B cell (primary cell): Measurements from ENCODE around the gene ERBB4. TPM values are rescaled to one million over a fixed set of nuclear protein-coding genes. Genes with fewer than 3 reads are reported as not detected.

ENCODE experiments used
- ATAC-seq: fragments of 200-7000 bp; cut with Tn5 transposase; one replicate; pipeline ENCODE4 v1.10.0; 2021; ENCODE audit warnings: low read depth, mild to moderate bottlenecking, moderate number of reproducible peaks, moderate library complexity
- CTCF ChIA-PET: fragments of 350-600 bp; sonication (Branson Sonifier 250); formaldehyde crosslinking; loops from one replicate; lab custom pipeline; 2021; ENCODE audit warnings: antibody characterized with exemption, inconsistent platforms; lab: Charles Lee
- POLR2A ChIA-PET: fragments of 350-600 bp; sonication (Branson Sonifier 250); formaldehyde crosslinking; loops from one replicate; lab custom pipeline; 2021; ENCODE audit warnings: antibody characterized with exemption; lab: Charles Lee
- DNase-seq: peaks from one replicate; pipeline ENCODE4 v3.0.0; 2013
- H2AFZ ChIP-seq: 2 replicates; pipeline ENCODE4 v1.6.1; 2012; ENCODE audit warnings: mild to moderate bottlenecking, low read depth, low read length; ENCODE audit not compliant: insufficient read depth, poor library complexity, severe bottlenecking
- H3K27ac ChIP-seq, 2 donors: 1 replicate in 1 of 2; 2 replicates in 1 of 2; pipeline ENCODE4 v1.5.1; 2012 to 2013; ENCODE audit warnings: low read length in 2 of 2, mild to moderate bottlenecking in 2 of 2, moderate library complexity in 1 of 2
- H3K27me3 ChIP-seq, 4 experiments: fragments of 200-600 bp in 1 of 4; sonication (generic) in 1 of 4; replicated peaks in 1 of 4; 1 replicate in 2 of 4; 2 replicates in 2 of 4; pipeline versions ENCODE4 v1.6.1 to v1.7.0; 2013 to 2016; ENCODE audit warnings: low read length in 3 of 4, mild to moderate bottlenecking in 2 of 4, mixed read lengths in 1 of 4, moderate library complexity in 1 of 4; ENCODE audit not compliant: insufficient read depth in 4 of 4, control insufficient read depth in 3 of 4; ENCODE audit errors: control extremely low read depth in 1 of 4
- H3K36me3 ChIP-seq, 2 experiments: replicated peaks in 1 of 2; 1 replicate in 1 of 2; 2 replicates in 1 of 2; pipeline versions ENCODE4 v1.6.1 to v1.7.1; 2013; ENCODE audit warnings: low read length in 1 of 2; ENCODE audit not compliant: insufficient read depth in 2 of 2, control insufficient read depth in 1 of 2; ENCODE audit errors: control extremely low read depth in 1 of 2, extremely low read depth in 1 of 2
- H3K4me1 ChIP-seq, 2 donors: fragments of 200-600 bp in 1 of 2; sonication (generic) in 1 of 2; 1 replicate in 1 of 2; 2 replicates in 1 of 2; pipeline versions ENCODE4 v1.5.1 to v1.6.1; 2013 to 2017; ENCODE audit warnings: low read length in 2 of 2; ENCODE audit not compliant: control insufficient read depth in 2 of 2, insufficient read depth in 2 of 2
- H3K4me2 ChIP-seq: replicated peaks from 2 replicates; pipeline ENCODE3; 2012; ENCODE audit warnings: mild to moderate bottlenecking, low read depth, low read length; ENCODE audit not compliant: poor library complexity, severe bottlenecking
- H3K4me3 ChIP-seq, 5 experiments: fragments of 200-600 bp in 1 of 5; sonication (generic) in 1 of 5; 1 replicate in 3 of 5; 2 replicates in 2 of 5; pipeline versions ENCODE4 v1.5.1 to v1.7.0; 2011 to 2016; ENCODE audit warnings: low read length in 4 of 5, mild to moderate bottlenecking in 4 of 5, low read depth in 2 of 5, control low read depth in 1 of 5, moderate library complexity in 1 of 5; ENCODE audit not compliant: insufficient read depth in 1 of 5; ENCODE audit errors: control extremely low read depth in 1 of 5, extremely low read depth in 1 of 5
- H3K79me2 ChIP-seq: fragments of 200-600 bp; sonication (generic); one replicate; pipeline ENCODE4 v1.6.0; 2016; ENCODE audit warnings: low read length; ENCODE audit not compliant: control insufficient read depth, insufficient read depth
- H3K9ac ChIP-seq: fragments of 200-600 bp; sonication (generic); 2 replicates; pipeline ENCODE4 v1.6.1; 2017; ENCODE audit warnings: mild to moderate bottlenecking, low read length, moderate library complexity
- H3K9me3 ChIP-seq, 3 donors: one replicate each; pipeline versions ENCODE4 v1.6.1 to v1.7.1; 2013; ENCODE audit warnings: low read length in 2 of 3; ENCODE audit not compliant: control insufficient read depth in 2 of 3, insufficient read depth in 1 of 3; ENCODE audit errors: control extremely low read depth in 1 of 3
- H4K20me1 ChIP-seq: 2 replicates; pipeline ENCODE4 v1.6.0; 2012; ENCODE audit warnings: mild to moderate bottlenecking, low read length; ENCODE audit not compliant: insufficient read depth, control insufficient read depth, poor library complexity, severe bottlenecking
- H3K27ac Mint-ChIP-seq: one replicate; pipeline ENCODE4 v1.8.0; 2021; ENCODE audit warnings: mixed read lengths
- H3K27me3 Mint-ChIP-seq: one replicate; pipeline ENCODE4 v1.8.0; 2021; ENCODE audit warnings: mixed read lengths
- H3K4me1 Mint-ChIP-seq: one replicate; pipeline ENCODE4 v1.8.0; 2021; ENCODE audit warnings: mixed read lengths
- H3K4me3 Mint-ChIP-seq: one replicate; pipeline ENCODE4 v1.8.0; 2021; ENCODE audit warnings: mixed read lengths
- H3K9me3 Mint-ChIP-seq: one replicate; pipeline ENCODE4 v1.8.0; 2022; ENCODE audit warnings: mixed read lengths; ENCODE audit not compliant: insufficient read depth
- CTCF ChIP-seq: fragments of 200-600 bp; IDR thresholded peaks from one replicate; pipeline ENCODE4 v1.8.0; 2022; ENCODE audit warnings: antibody characterized with exemption, mild to moderate bottlenecking
- EZH2 ChIP-seq: IDR thresholded peaks from 2 replicates; pipeline ENCODE4 v1.6.1; 2012; ENCODE audit warnings: borderline replicate concordance, low read depth, mild to moderate bottlenecking, moderate library complexity, low read length; ENCODE audit not compliant: insufficient read depth, poor library complexity, severe bottlenecking
- WGBS: methylation state at CpG from one replicate; pipeline ENCODE4 v1.1.5; 2013; ENCODE audit warnings: missing lambda C conversion rate; ENCODE audit not compliant: insufficient coverage; 5-methylcytosine and 5-hydroxymethylcytosine counted together
- intact Hi-C: fragments of 100-400 bp; cut with micrococcal nuclease; formaldehyde crosslinking; loops from one replicate; pipeline ENCODE4 v1.10.0; 2022
- polyA plus RNA-seq: library from polyadenylated mRNA; depleted of rRNA; stranded (reverse); fragments of >200 nt; gene quantifications from 2 replicates; pipeline ENCODE4 v1.2.3, GENCODE V29; 2012
- total RNA-seq, 2 donors: library from RNA; stranded (reverse); fragments of 120-200 nt in 1 of 2; gene quantifications; 1 replicate in 1 of 2; 2 replicates in 1 of 2; pipeline versions ENCODE4 v1.2.3 to v1.2.4, GENCODE V29; 2013 to 2022

Gene ERBB4
- total and polyA plus RNA-seq, 2 donors (not counting 1 experiment from before 2014, with no cell fraction given) = not detected

GRCh38 chr2:212424082-212424481 lies 114.5 kb downstream of the ERBB4 start:
- ChIA-PET POLR2A (no interaction called here), CTCF (no interaction called here)
- no peak overlapping the region for H3K9ac ChIP-seq
- no peak for DNase-seq
- Mint-ChIP-seq H3K27me3 (no peaks in the 10 kb centered on the region), H3K27ac (no peak overlapping the region), H3K9me3 (peaks cover 2% of the 10 kb centered on the region), H3K4me1 (no peaks in the 10 kb centered on the region), H3K4me3 (no peak overlapping the region)
- H3K36me3 ChIP-seq = no peaks in the 10 kb centered on the region
- no peak for TF ChIP-seq CTCF
- no peak for TF ChIP-seq EZH2
- H3K4me1 ChIP-seq = no peaks in the 10 kb centered on the region
- no peaks in the 10 kb centered on the region for H3K27me3 ChIP-seq
- intact Hi-C loops = no loop called here
- no peaks in the 10 kb centered on the region for H3K9me3 ChIP-seq
- H3K4me2 ChIP-seq = no peak overlapping the region
- H3K79me2 ChIP-seq = no peaks in the 10 kb centered on the region
- no peak overlapping the region for H3K27ac ChIP-seq
- H4K20me1 ChIP-seq = no peaks in the 10 kb centered on the region
- no peak overlapping the region for H2AFZ ChIP-seq
- ATAC-seq = no peak
- H3K4me3 ChIP-seq = no peak overlapping the region

GRCh38 chr2:212423089-212423488 lies 115.5 kb downstream of the ERBB4 start:
- H3K9me3 Mint-ChIP-seq = peaks cover 2% of the 10 kb centered on the region
- 60% methylated on average over 1 of the region's 1 CpG for WGBS
- CTCF ChIA-PET = no interaction called here
- Histone ChIP-seq H3K27ac (no peak overlapping the region), H3K9me3 (no peaks in the 10 kb centered on the region), H3K79me2 (no peaks in the 10 kb centered on the region), H3K4me1 (no peaks in the 10 kb centered on the region), H3K9ac (no peak overlapping the region), H3K27me3 (no peaks in the 10 kb centered on the region), H2AFZ (no peak overlapping the region), H3K4me2 (no peak overlapping the region), H4K20me1 (no peaks in the 10 kb centered on the region), H3K36me3 (no peaks in the 10 kb centered on the region), H3K4me3 (no peak overlapping the region)
- no peaks in the 10 kb centered on the region for H3K4me1 Mint-ChIP-seq
- H3K27me3 Mint-ChIP-seq = no peaks in the 10 kb centered on the region
- intact Hi-C loops = no loop called here
- no peak overlapping the region for H3K4me3 Mint-ChIP-seq
- ATAC-seq (no peak), DNase-seq (no peak)
- POLR2A ChIA-PET = no interaction called here
- H3K27ac Mint-ChIP-seq = no peak overlapping the region
- TF ChIP-seq EZH2 (no peak), CTCF (no peak)
